ENCODE results near the gene NDUFV1. TPM values are rescaled to one million over a fixed set of nuclear protein-coding genes. Genes with fewer than 3 reads are reported as not detected.

Gene NDUFV1
- total RNA-seq, 6 experiments from 2014 or later, result 151 to 214 (median 163) TPM

GRCh38 chr11:67645521-67646461, 39.1 kb downstream of the NDUFV1 start:
- no peak overlapping the region for H3K4me3 ChIP-seq
- no peaks in the 10 kb centered on the region for H3K36me3 ChIP-seq
- no peaks in the 10 kb centered on the region for H3K4me1 ChIP-seq
- no peaks in the 10 kb centered on the region for H3K9me3 ChIP-seq
- ATAC-seq, result no peak
- no peaks in the 10 kb centered on the region for H3K27me3 ChIP-seq
- intact Hi-C loops (cut with DNase I), result no loop called here
- no peak overlapping the region for H3K27ac ChIP-seq
- no peak for DNase-seq
- 63% methylated on average over 5 of the region's 24 CpGs for WGBS (ENCODE audit: insufficient coverage, low coverage, low lambda C conversion rate, missing lambda C conversion rate)
- TF ChIP-seq POLR2A (IDR thresholded peaks at IDR 0.05) (no peak), CTCF (IDR thresholded peaks at IDR 0.05) (no peak)

- Histone ChIP-seq H3K4me1 (no peaks in the 10 kb centered on the region), H3K27ac (no peak overlapping the region), H3K27me3 (no peaks in the 10 kb centered on the region), H3K36me3 (no peaks in the 10 kb centered on the region), H3K4me3 (no peak overlapping the region), H3K9me3 (no peaks in the 10 kb centered on the region)
- intact Hi-C loops (cut with DNase I), result no loop called here
- no peak for ATAC-seq
- WGBS (ENCODE audit: insufficient coverage, low coverage, low lambda C conversion rate, missing lambda C conversion rate), result 83% methylated on average over 2 of the region's 24 CpGs
- no peak for TF ChIP-seq POLR2A (IDR thresholded peaks at IDR 0.05)
- no peak for DNase-seq
Observed at GRCh38 chr11:67646535-67647336, 40.0 kb downstream of the NDUFV1 start.

- no peak for TF ChIP-seq CTCF (IDR thresholded peaks at IDR 0.05)
- Histone ChIP-seq H3K4me3 (no peak overlapping the region), H3K9me3 (no peaks in the 10 kb centered on the region), H3K27ac (no peak overlapping the region), H3K36me3 (no peaks in the 10 kb centered on the region), H3K4me1 (no peaks in the 10 kb centered on the region), H3K27me3 (no peaks in the 10 kb centered on the region)
- no peak for ATAC-seq
- 80% methylated on average over 1 of the region's 15 CpGs for WGBS (ENCODE audit: insufficient coverage, low coverage, low lambda C conversion rate, missing lambda C conversion rate)
- no peak for DNase-seq
- intact Hi-C loops (cut with DNase I), result no loop called here
Observed at GRCh38 chr11:67647471-67647870, 40.7 kb downstream of the NDUFV1 start.

- intact Hi-C loops (cut with DNase I), result no loop called here
- ATAC-seq (peak in 2 of 4 donors; percentile 5 to 18), DNase-seq (peak in 1 of 3 donors; percentile 14)
- Histone ChIP-seq H3K4me3 (no peak overlapping the region), H3K9me3 (no peaks in the 10 kb centered on the region), H3K27me3 (no peaks in the 10 kb centered on the region), H3K36me3 (no peaks in the 10 kb centered on the region), H3K4me1 (no peaks in the 10 kb centered on the region), H3K27ac (no peak overlapping the region)
- no peak for TF ChIP-seq POLR2A (IDR thresholded peaks at IDR 0.05)
- no peak for TF ChIP-seq CTCF (IDR thresholded peaks at IDR 0.05)
- WGBS (ENCODE audit: insufficient coverage, low coverage, low lambda C conversion rate, missing lambda C conversion rate), result 56% methylated on average over 1 of the region's 12 CpGs
Observed at GRCh38 chr11:67648140-67648795, 41.5 kb downstream of the NDUFV1 start.

All from right lobe of liver (tissue), 6 donors.